HepG2 (cell line): ENCODE data around the gene FOXN3.

Experiments used
- DNMT1 ChIP-seq: sonication (generic); formaldehyde crosslinking; IDR thresholded peaks from 2 replicates; pipeline ENCODE4 v1.5.1; 2020; ENCODE audit warnings: mild to moderate bottlenecking, missing genetic modification reagents
- NFYB ChIP-seq: sonication (generic); formaldehyde crosslinking; IDR thresholded peaks from 2 replicates; pipeline ENCODE4 v1.4.0; 2020; ENCODE audit warnings: missing genetic modification reagents
- POLR2A ChIP-seq, 2 experiments: IDR thresholded peaks; 2 replicates each; pipeline ENCODE4 v1.6.1; 2011; ENCODE audit warnings: low read depth in 2 of 2, low read length in 2 of 2, mild to moderate bottlenecking in 1 of 2, moderate library complexity in 1 of 2; ENCODE audit not compliant: insufficient read depth in 1 of 2
- SRF ChIP-seq: IDR thresholded peaks from 2 replicates; pipeline ENCODE4 v1.6.1; 2011; ENCODE audit warnings: mild to moderate bottlenecking, low read depth, low read length, moderate library complexity
- ZNF629 ChIP-seq: sonication (generic); formaldehyde crosslinking; conservative IDR thresholded peaks from 2 replicates; pipeline ENCODE4 v1.5.0; 2020; ENCODE audit warnings: missing genetic modification reagents
- ZNF761 ChIP-seq: sonication (generic); formaldehyde crosslinking; conservative IDR thresholded peaks from 2 replicates; pipeline ENCODE4 v1.4.0; 2020; ENCODE audit warnings: mild to moderate bottlenecking, missing genetic modification reagents
- TF ChIP-seq, protein P1 (sequence below): sonication (generic); formaldehyde crosslinking; IDR thresholded peaks from 2 replicates; pipeline ENCODE4 v1.5.0; 2020; ENCODE audit warnings: mild to moderate bottlenecking, missing genetic modification reagents, moderate library complexity
- TF ChIP-seq, protein P2 (sequence below): sonication (generic); formaldehyde crosslinking; conservative IDR thresholded peaks from 2 replicates; pipeline ENCODE4 v1.4.0; 2020; ENCODE audit warnings: missing genetic modification reagents
- TF ChIP-seq, protein P3 (sequence below): sonication (generic); formaldehyde crosslinking; IDR thresholded peaks from 2 replicates; pipeline ENCODE4 v1.4.0; 2020; ENCODE audit warnings: missing genetic modification reagents

DNA sequence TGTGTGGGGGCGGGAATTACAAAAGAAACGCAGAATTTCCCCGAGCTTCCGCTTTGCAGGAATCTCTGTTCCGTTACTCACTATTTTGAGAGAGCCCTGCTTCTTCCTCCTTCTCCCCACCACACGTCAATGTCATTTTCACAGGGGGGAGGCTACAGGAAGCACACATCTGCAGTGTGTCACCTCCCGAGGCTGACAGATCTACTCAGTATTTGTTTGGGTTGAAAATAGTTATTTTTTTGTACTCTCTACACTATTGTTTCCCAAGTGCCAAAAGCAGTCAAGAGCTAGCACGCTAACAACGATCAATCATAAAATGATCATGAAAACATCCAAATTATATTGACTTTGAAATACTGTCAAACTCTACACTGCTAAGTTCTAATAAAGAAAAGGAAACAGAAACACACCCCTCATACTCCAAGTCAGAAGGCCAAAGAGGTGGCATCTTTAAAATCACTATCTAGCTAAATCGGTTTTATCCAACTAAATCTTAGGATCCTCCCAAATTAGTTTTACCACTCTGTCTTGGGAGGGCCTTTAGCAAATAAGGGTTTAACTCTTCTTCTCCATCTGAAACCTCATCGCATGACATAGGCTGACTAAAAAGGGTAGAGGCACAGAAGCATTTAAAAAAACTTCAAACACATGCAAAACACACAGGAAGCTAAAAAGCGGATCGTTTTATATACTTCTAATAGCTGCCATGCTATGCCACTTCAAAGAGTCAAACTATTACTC is 51.8 kb downstream of the FOXN3 start:
- TF ChIP-seq NFYB (no peak), DNMT1 (no peak), POLR2A (IDR thresholded peaks at IDR 0.05; ENCODE audit: insufficient read depth in 1 of 2, low read depth in 2 of 2, low read length in 2 of 2) (no peak), SRF (no peak), ZNF629 (CRISPR knock-in tag) (no peak), ZNF761 (no peak)
- TF ChIP-seq, protein P1, sequence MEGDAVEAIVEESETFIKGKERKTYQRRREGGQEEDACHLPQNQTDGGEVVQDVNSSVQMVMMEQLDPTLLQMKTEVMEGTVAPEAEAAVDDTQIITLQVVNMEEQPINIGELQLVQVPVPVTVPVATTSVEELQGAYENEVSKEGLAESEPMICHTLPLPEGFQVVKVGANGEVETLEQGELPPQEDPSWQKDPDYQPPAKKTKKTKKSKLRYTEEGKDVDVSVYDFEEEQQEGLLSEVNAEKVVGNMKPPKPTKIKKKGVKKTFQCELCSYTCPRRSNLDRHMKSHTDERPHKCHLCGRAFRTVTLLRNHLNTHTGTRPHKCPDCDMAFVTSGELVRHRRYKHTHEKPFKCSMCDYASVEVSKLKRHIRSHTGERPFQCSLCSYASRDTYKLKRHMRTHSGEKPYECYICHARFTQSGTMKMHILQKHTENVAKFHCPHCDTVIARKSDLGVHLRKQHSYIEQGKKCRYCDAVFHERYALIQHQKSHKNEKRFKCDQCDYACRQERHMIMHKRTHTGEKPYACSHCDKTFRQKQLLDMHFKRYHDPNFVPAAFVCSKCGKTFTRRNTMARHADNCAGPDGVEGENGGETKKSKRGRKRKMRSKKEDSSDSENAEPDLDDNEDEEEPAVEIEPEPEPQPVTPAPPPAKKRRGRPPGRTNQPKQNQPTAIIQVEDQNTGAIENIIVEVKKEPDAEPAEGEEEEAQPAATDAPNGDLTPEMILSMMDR (CRISPR knock-in tag), result no peak
- TF ChIP-seq, protein P2, sequence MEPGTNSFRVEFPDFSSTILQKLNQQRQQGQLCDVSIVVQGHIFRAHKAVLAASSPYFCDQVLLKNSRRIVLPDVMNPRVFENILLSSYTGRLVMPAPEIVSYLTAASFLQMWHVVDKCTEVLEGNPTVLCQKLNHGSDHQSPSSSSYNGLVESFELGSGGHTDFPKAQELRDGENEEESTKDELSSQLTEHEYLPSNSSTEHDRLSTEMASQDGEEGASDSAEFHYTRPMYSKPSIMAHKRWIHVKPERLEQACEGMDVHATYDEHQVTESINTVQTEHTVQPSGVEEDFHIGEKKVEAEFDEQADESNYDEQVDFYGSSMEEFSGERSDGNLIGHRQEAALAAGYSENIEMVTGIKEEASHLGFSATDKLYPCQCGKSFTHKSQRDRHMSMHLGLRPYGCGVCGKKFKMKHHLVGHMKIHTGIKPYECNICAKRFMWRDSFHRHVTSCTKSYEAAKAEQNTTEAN (CRISPR knock-in tag), result no peak
- TF ChIP-seq, protein P3, sequence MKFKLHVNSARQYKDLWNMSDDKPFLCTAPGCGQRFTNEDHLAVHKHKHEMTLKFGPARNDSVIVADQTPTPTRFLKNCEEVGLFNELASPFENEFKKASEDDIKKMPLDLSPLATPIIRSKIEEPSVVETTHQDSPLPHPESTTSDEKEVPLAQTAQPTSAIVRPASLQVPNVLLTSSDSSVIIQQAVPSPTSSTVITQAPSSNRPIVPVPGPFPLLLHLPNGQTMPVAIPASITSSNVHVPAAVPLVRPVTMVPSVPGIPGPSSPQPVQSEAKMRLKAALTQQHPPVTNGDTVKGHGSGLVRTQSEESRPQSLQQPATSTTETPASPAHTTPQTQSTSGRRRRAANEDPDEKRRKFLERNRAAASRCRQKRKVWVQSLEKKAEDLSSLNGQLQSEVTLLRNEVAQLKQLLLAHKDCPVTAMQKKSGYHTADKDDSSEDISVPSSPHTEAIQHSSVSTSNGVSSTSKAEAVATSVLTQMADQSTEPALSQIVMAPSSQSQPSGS (CRISPR knock-in tag), result no peak
